Adrenal gland (tissue), 5 donors: ENCODE measurements around the gene ALDH1L1.

ENCODE experiments used
- POLR2A ChIP-seq, 2 donors: fragments of 450-650 bp; IDR thresholded peaks; one replicate each; pipeline ENCODE4 v1.6.1; 2017; ENCODE audit warnings: antibody characterized with exemption in 2 of 2, mild to moderate bottlenecking in 2 of 2, moderate library complexity in 1 of 2
- TF ChIP-seq, protein P1 (sequence below), 6 experiments: fragments of 450-650 bp in 4 of 6; fragments of 200-600 bp in 2 of 6; sonication (generic) in 1 of 6; IDR thresholded peaks; 1 replicate in 5 of 6; 2 replicates in 1 of 6; pipeline versions ENCODE4 v1.5.1 to v1.8.0; 2016 to 2021; ENCODE audit warnings: antibody characterized with exemption in 6 of 6, mild to moderate bottlenecking in 2 of 6, moderate library complexity in 1 of 6
- donor health status: DM: no; HTN: no; CAD: no.

GRCh38 chr3:126111126-126111551 lies 69.2 kb downstream of the ALDH1L1 start:
- TF ChIP-seq, protein P1, sequence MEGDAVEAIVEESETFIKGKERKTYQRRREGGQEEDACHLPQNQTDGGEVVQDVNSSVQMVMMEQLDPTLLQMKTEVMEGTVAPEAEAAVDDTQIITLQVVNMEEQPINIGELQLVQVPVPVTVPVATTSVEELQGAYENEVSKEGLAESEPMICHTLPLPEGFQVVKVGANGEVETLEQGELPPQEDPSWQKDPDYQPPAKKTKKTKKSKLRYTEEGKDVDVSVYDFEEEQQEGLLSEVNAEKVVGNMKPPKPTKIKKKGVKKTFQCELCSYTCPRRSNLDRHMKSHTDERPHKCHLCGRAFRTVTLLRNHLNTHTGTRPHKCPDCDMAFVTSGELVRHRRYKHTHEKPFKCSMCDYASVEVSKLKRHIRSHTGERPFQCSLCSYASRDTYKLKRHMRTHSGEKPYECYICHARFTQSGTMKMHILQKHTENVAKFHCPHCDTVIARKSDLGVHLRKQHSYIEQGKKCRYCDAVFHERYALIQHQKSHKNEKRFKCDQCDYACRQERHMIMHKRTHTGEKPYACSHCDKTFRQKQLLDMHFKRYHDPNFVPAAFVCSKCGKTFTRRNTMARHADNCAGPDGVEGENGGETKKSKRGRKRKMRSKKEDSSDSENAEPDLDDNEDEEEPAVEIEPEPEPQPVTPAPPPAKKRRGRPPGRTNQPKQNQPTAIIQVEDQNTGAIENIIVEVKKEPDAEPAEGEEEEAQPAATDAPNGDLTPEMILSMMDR (IDR thresholded peaks at IDR 0.05), result no peak
- no peak for TF ChIP-seq POLR2A (IDR thresholded peaks at IDR 0.05)
